Skeletal muscle tissue (tissue), 4 donors: ENCODE measurements around the gene ADGRD1. TPM values are rescaled to one million over a fixed set of nuclear protein-coding genes. Genes with fewer than 3 reads are reported as not detected.

Source experiments
- H3K27ac ChIP-seq: one replicate; pipeline ENCODE4 v1.7.0; 2013; ENCODE audit warnings: mild to moderate bottlenecking, low read depth, low read length, inconsistent platforms
- H3K27me3 ChIP-seq, 3 donors: one replicate each; pipeline ENCODE4 v1.7.0; 2013; ENCODE audit warnings: low read length in 3 of 3; ENCODE audit not compliant: control insufficient read depth in 3 of 3, insufficient read depth in 3 of 3
- H3K36me3 ChIP-seq, 3 donors: one replicate each; pipeline ENCODE4 v1.7.0; 2013; ENCODE audit warnings: low read length in 3 of 3; ENCODE audit not compliant: control insufficient read depth in 3 of 3, insufficient read depth in 3 of 3
- H3K4me1 ChIP-seq, 3 donors: one replicate each; pipeline ENCODE4 v1.7.0; 2013; ENCODE audit warnings: low read length in 3 of 3, mild to moderate bottlenecking in 3 of 3; ENCODE audit not compliant: control insufficient read depth in 3 of 3, insufficient read depth in 3 of 3
- H3K4me3 ChIP-seq, 3 donors: one replicate each; pipeline ENCODE4 v1.7.0; 2013; ENCODE audit warnings: low read length in 3 of 3
- H3K9ac ChIP-seq, 3 donors: one replicate each; pipeline ENCODE4 v1.7.0; 2013; ENCODE audit warnings: low read length in 3 of 3, mild to moderate bottlenecking in 3 of 3, moderate library complexity in 2 of 3, low read depth in 1 of 3
- H3K9me3 ChIP-seq, 3 donors: one replicate each; pipeline ENCODE4 v1.7.0; 2013; ENCODE audit warnings: low read length in 3 of 3; ENCODE audit not compliant: control insufficient read depth in 3 of 3
- total RNA-seq: library from RNA; depleted of rRNA; stranded (reverse); fragments of >200 nt; gene quantifications from one replicate; pipeline ENCODE4 v1.2.3, GENCODE V29; 2014
- donor health status: Osteomylitis.

ADGRD1 gene
- total RNA-seq, 1 donor from 2014 or later: 7.8 TPM

DNA sequence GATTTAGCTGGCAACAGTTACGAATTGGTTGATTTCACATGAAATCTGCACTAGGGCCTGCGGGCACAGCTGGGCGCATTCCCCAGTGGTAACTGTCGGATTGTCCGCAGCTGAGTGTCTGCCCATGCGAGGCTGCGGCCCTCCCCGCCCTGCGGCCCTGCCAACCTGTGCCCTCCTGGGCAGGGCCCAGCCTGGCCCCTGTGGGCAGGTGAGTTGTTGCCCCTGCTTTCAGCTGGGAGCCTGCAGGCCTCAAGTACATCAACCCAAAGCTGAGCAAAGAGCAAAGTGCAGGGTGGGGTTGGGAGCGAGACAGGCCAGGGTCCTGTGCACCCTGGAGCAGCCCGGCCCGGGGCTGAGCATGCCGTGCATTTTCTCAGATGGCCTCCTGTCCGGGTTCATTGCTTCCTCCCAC is 89.1 kb downstream of the ADGRD1 start:
- Histone ChIP-seq H3K9ac (no peak overlapping the region), H3K27me3 (peaks cover 0 to 4% (median 0%) of the 10 kb centered on the region in 3 donors)

DNA sequence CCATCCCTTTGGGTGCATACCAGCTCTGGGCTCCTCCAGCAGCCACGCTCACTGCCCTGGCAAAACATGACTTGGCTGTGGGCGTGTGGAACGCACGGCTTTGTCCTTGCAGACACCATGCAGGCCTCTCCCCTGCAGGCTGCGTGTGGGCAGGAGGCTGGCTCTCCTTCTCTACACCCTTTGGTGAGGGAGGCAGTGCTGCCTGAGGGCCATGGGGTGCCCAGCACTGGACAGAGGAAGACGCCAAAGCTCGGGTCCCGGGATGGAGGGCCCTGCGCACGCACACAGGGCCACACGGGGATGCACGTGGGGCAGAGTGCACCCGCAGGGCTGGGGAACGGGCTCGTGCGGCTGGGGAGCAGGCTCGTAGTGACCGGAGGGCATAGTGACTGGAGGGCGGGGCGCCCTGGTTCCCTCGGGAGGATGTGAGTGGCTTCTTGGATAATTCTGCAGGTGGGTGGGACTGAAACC is 89.7 kb downstream of the ADGRD1 start:
- Histone ChIP-seq H3K36me3 (no peaks in the 10 kb centered on the region), H3K9ac (no peak overlapping the region), H3K27ac (no peak overlapping the region), H3K9me3 (no peaks in the 10 kb centered on the region), H3K27me3 (peaks cover 0 to 8% (median 0%) of the 10 kb centered on the region in 3 donors), H3K4me1 (peaks cover 6 to 15% (median 7%) of the 10 kb centered on the region in 3 donors), H3K4me3 (no peak overlapping the region)

More for the DNA sequence above, 89.1 kb downstream of the ADGRD1 start:
- H3K4me1 ChIP-seq: peaks cover 2 to 9% (median 3%) of the 10 kb centered on the region in 3 donors
- H3K27ac ChIP-seq: no peak overlapping the region
- H3K36me3 ChIP-seq: no peaks in the 10 kb centered on the region
- H3K4me3 ChIP-seq: no peak overlapping the region
- H3K9me3 ChIP-seq: no peaks in the 10 kb centered on the region

GRCh38 chr12:131044136-131044535 is 90.4 kb downstream of the ADGRD1 start:
- no peak overlapping the region for H3K27ac ChIP-seq
- no peaks in the 10 kb centered on the region for H3K9me3 ChIP-seq
- peaks cover 10 to 21% (median 10%) of the 10 kb centered on the region in 3 donors for H3K4me1 ChIP-seq
- H3K27me3 ChIP-seq: peaks cover 0 to 8% (median 0%) of the 10 kb centered on the region in 3 donors
- no peak overlapping the region for H3K9ac ChIP-seq
- H3K4me3 ChIP-seq: no peak overlapping the region
- no peaks in the 10 kb centered on the region for H3K36me3 ChIP-seq

GRCh38 chr12:131044760-131045381 is 91.2 kb downstream of the ADGRD1 start:
- Histone ChIP-seq H3K27ac (no peak overlapping the region), H3K4me3 (no peak overlapping the region), H3K4me1 (peaks cover 14 to 28% (median 17%) of the 10 kb centered on the region in 3 donors), H3K36me3 (no peaks in the 10 kb centered on the region), H3K9ac (no peak overlapping the region), H3K27me3 (peaks cover 0 to 8% (median 0%) of the 10 kb centered on the region in 3 donors), H3K9me3 (no peaks in the 10 kb centered on the region)

DNA sequence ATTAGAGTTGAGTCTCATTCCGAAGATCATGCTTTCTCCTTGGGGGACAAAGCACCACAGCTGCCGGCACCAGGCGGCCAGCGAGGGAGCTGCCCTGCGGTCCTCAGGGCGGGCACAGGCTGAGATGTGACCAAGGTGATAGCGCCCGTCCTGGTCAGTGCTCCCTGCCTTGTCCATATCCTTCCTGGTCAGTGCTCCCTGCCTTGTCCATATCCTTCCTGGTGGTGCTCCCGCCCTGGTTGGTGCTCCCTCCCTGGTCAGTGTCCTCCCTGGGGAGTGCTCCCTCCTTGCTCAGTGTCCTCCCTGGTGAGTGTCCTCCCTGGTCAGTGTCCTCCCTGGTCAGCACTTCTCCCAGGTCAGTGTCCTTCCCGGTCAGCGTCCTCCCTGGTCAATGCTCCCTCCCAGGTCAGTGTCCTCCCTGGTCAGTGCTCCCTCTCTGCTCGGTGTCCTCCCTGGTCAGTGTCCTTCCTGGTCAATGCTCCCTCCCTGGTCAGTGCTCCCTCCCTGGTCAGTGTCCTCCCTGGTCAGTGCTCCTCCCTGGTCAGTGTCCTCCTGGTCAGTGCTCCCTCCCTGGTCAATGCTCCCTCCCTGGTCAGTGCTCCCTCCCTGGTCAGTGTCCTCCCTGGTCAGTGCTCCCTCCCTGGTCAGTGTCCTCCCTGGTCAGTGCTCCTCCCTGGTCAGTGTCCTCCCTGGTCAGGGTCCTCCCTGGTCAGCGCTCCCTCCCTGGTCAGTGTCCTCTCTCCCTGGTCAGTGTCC is 92.2 kb downstream of the ADGRD1 start:
- peaks cover 0 to 8% (median 0%) of the 10 kb centered on the region in 3 donors for H3K27me3 ChIP-seq
- no peak overlapping the region for H3K4me3 ChIP-seq
- no peaks in the 10 kb centered on the region for H3K9me3 ChIP-seq
- no peak overlapping the region for H3K9ac ChIP-seq
- H3K4me1 ChIP-seq: peaks cover 14 to 33% (median 17%) of the 10 kb centered on the region in 3 donors
- H3K27ac ChIP-seq: no peak overlapping the region
- no peaks in the 10 kb centered on the region for H3K36me3 ChIP-seq

DNA sequence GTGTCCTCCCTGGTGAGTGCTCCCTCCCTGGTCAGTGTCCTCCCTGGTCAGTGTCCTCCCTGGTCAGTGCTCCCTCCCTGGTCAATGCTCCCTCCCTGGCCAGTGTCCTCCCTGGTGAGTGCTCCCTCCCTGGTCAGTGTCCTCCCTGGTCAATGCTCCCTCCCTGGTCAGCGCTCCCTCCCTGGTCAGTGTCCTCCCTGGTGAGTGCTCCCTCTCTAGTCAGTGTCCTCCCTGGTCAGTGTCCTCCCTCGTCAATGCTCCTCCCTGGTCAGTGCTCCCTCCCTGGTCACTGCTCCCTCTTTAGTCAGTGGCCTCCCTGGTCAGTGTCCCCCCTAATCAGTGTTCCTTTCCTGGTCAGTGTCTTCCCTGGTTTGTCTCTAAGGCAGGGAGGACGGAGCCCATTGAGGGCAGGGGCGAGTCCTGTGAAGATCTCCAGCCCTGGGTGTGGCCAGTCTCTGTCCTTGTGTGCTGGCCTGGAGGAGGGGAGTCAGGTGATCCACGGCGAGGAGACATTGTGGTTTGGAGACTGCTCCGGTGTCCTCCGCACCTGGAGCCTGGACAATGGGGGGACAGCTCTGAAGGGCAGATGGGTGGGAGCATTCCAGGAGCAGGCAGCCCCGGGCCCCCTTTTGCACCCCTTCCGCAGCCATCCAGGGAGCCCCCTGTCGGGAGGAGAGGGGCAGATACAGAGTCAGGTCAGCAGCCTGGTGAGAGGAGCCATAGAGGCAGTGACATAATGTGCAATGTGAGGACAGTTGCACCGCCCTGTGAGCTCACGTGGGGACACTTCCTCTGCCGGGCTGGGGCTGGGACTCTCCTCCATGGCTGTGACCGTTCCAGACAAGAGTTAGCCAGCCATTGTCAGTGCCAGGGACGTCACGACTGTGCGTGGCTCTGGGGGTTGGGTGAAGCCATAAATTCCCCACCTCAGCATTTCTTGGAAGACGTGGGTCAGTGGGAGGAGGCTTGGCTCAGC is 93.4 kb downstream of the ADGRD1 start:
- Histone ChIP-seq H3K36me3 (no peaks in the 10 kb centered on the region), H3K27ac (peak overlapping the region; percentile 62), H3K9ac (no peak overlapping the region), H3K27me3 (peaks cover 0 to 8% (median 0%) of the 10 kb centered on the region in 3 donors), H3K9me3 (no peaks in the 10 kb centered on the region), H3K4me3 (no peak overlapping the region), H3K4me1 (peaks cover 14 to 33% (median 17%) of the 10 kb centered on the region in 3 donors)

DNA sequence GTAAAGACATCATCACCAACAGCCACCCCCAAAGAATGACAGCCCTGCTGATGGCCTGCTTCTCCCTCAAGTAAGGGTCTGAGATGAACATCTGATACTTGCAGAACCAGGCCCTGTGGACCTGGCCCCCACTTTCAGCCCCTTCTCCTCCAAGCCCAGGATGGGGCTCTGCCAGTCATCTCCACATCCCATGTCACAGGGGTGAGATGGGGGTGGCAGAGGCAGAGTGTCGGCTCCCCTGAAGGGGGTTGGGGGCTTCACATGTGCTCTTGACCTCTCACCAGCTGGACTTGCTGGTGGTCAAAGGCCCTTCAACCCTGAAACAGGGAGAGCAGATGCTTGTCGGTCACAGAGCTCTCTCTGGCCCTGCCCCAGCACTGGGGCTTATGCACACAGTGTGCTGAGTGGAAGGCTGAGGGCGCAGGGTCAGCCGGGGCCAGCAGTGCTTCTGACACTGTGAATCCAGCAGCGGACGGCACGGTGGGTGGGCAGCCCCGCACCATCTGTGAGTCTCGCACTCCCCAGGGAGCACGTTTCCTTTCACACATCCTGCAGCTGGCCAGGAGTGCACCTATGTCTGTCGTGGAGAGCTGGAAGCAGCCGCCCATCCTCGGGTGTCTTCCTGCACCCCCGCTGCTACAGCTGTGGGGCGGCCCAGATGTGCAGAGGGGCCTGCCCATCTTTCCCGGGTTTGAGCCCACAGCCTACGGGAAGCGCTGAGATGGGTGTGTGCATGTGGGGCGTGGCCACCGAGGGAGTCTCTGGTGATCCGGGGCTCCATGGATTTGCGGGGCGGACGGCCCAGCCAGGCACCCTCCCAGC is 94.3 kb downstream of the ADGRD1 start:
- H3K9ac ChIP-seq: no peak overlapping the region
- H3K4me3 ChIP-seq: no peak overlapping the region
- no peaks in the 10 kb centered on the region for H3K36me3 ChIP-seq
- peak overlapping the region; percentile 62 for H3K27ac ChIP-seq
- H3K9me3 ChIP-seq: no peaks in the 10 kb centered on the region
- peaks cover 0 to 8% (median 0%) of the 10 kb centered on the region in 3 donors for H3K27me3 ChIP-seq
- peaks cover 14 to 33% (median 17%) of the 10 kb centered on the region in 3 donors for H3K4me1 ChIP-seq

- Histone ChIP-seq H3K9ac (no peak overlapping the region), H3K4me1 (peaks cover 14 to 33% (median 17%) of the 10 kb centered on the region in 3 donors), H3K27me3 (peaks cover 0 to 4% (median 0%) of the 10 kb centered on the region in 3 donors), H3K4me3 (no peak overlapping the region), H3K27ac (peak overlapping the region; percentile 62), H3K9me3 (no peaks in the 10 kb centered on the region), H3K36me3 (no peaks in the 10 kb centered on the region)
These were observed 94.9 kb downstream of the ADGRD1 start for GRCh38 chr12:131048611-131048990.

DNA sequence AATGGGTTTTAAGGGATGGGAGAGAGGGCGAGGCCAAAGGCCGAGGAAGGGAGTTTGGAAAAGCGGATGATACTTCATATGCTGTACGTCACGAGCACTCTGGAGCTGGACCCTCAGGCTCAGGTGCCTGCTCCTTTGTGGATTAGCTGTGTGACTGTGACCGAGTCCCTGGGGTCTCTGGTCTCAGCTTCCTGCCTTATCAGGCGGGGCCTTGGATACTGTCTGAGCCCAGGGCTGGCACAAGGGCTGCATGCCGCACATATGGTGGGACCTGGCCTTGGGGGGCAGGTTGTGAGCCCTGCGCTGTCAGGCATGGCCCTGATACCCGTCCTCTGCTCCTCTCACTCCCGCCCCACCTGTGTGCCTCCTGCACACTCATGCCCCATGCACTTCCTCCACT is 95.3 kb downstream of the ADGRD1 start:
- Histone ChIP-seq H3K4me3 (no peak overlapping the region), H3K36me3 (no peaks in the 10 kb centered on the region), H3K4me1 (peaks cover 14 to 33% (median 17%) of the 10 kb centered on the region in 3 donors), H3K9ac (no peak overlapping the region), H3K27me3 (peaks cover 0 to 4% (median 0%) of the 10 kb centered on the region in 3 donors), H3K9me3 (no peaks in the 10 kb centered on the region), H3K27ac (peak overlapping the region; percentile 62)
